ENCODE measurements around the gene AHDC1.

- no peak for TF ChIP-seq CTCF (IDR thresholded peaks at IDR 0.05 in 2 of 3, conservative IDR thresholded peaks at IDR 0.05 in 1 of 3; ENCODE audit: borderline replicate concordance in 1 of 3, insufficient read depth in 1 of 3, low read depth in 2 of 3, low read length in 2 of 3)
- TF ChIP-seq EZH2phosphoT487 (IDR thresholded peaks at IDR 0.05; ENCODE audit: borderline replicate concordance), result no peak
- no peak for TF ChIP-seq ZNF274 (IDR thresholded peaks at IDR 0.05; ENCODE audit: low read depth, low read length)
- TF ChIP-seq ZFX (IDR thresholded peaks at IDR 0.05), result no peak
- no peak for TF ChIP-seq MAX (IDR thresholded peaks at IDR 0.05)
Measured at GRCh38 chr1:27560268-27561123, 43.4 kb downstream of the AHDC1 start.

All from HCT116 (cell line).